Activated CD4-positive, alpha-beta memory T cell treated with anti-CD3 and anti-CD28 coated beads for 36 hours (primary cell): ENCODE measurements around the gene EVI5. TPM values are rescaled to one million over a fixed set of nuclear protein-coding genes. Genes with fewer than 3 reads are reported as not detected.
"Not testable (repeated sequence)": the region's sequence is repeated elsewhere in the genome, so short reads cannot be mapped to it uniquely, and the experiment has no call there.

Experiments
- CTCF ChIA-PET: fragments of 350-600 bp; sonication (Branson Sonifier 250); formaldehyde crosslinking; loops from one replicate; lab custom pipeline; 2021; ENCODE audit warnings: antibody characterized with exemption, inconsistent platforms; lab: Charles Lee
- POLR2A ChIA-PET: fragments of 350-600 bp; sonication (Branson Sonifier 250); formaldehyde crosslinking; loops from one replicate; lab custom pipeline; 2021; ENCODE audit warnings: antibody characterized with exemption; lab: Charles Lee
- DNase-seq: peaks from one replicate; pipeline ENCODE4 v3.0.0-alpha.2; 2020
- H3K27ac Mint-ChIP-seq: one replicate; pipeline ENCODE4 v1.8.0; 2021; ENCODE audit warnings: mixed read lengths
- H3K27me3 Mint-ChIP-seq: one replicate; pipeline ENCODE4 v1.8.0; 2021; ENCODE audit warnings: mixed read lengths
- H3K36me3 Mint-ChIP-seq: one replicate; pipeline ENCODE4 v1.8.0; 2021; ENCODE audit warnings: mixed read lengths
- H3K4me1 Mint-ChIP-seq: one replicate; pipeline ENCODE4 v1.8.0; 2021; ENCODE audit warnings: low read depth, mixed read lengths
- H3K4me3 Mint-ChIP-seq: one replicate; pipeline ENCODE4 v1.8.0; 2021; ENCODE audit warnings: mild to moderate bottlenecking, mixed read lengths
- H3K9me3 Mint-ChIP-seq: one replicate; pipeline ENCODE4 v1.8.0; 2021; ENCODE audit warnings: mixed read lengths
- intact Hi-C: fragments of 100-400 bp; cut with micrococcal nuclease; formaldehyde crosslinking; loops from one replicate; pipeline ENCODE4 v1.15.1; 2023
- total RNA-seq, 2 experiments: library from RNA; stranded (reverse); gene quantifications; one replicate each; pipeline ENCODE4 v1.2.3, GENCODE V29; 2021

Gene EVI5
- total RNA-seq, 2 experiments from 2014 or later = 36.0 to 37.2 TPM

- intact Hi-C loops = no loop called here
- Mint-ChIP-seq H3K27me3 (peaks cover 3% of the 10 kb centered on the region), H3K4me3 (no peak overlapping the region), H3K9me3 (no peaks in the 10 kb centered on the region), H3K4me1 (no peaks in the 10 kb centered on the region), H3K36me3 (no peaks in the 10 kb centered on the region), H3K27ac (no peak overlapping the region)
- ChIA-PET CTCF (no interaction called here), POLR2A (no interaction called here)
- no peak for DNase-seq
Measured at GRCh38 chr1:92662048-92662447, 122.9 kb downstream of the EVI5 start.

- Mint-ChIP-seq H3K4me3 (no peak overlapping the region), H3K4me1 (no peaks in the 10 kb centered on the region), H3K9me3 (peaks cover 29% of the 10 kb centered on the region), H3K27ac (no peak overlapping the region), H3K36me3 (peaks cover 19% of the 10 kb centered on the region), H3K27me3 (peaks cover 10% of the 10 kb centered on the region)
- CTCF ChIA-PET = no interaction called here
- DNase-seq = no peak
- POLR2A ChIA-PET = no interaction called here
- intact Hi-C loops = no loop called here
Measured at GRCh38 chr1:92657701-92658100, 127.2 kb downstream of the EVI5 start.

- no peaks in the 10 kb centered on the region for H3K4me1 Mint-ChIP-seq
- POLR2A ChIA-PET = no interaction called here
- peaks cover 10% of the 10 kb centered on the region for H3K27me3 Mint-ChIP-seq
- peaks cover 29% of the 10 kb centered on the region for H3K9me3 Mint-ChIP-seq
- H3K27ac Mint-ChIP-seq = no peak overlapping the region
- intact Hi-C loops = no loop called here
- no peak overlapping the region for H3K4me3 Mint-ChIP-seq
- DNase-seq = no peak
- peaks cover 19% of the 10 kb centered on the region for H3K36me3 Mint-ChIP-seq
- CTCF ChIA-PET = no interaction called here
Measured at GRCh38 chr1:92655197-92655801, 129.6 kb downstream of the EVI5 start.

- H3K36me3 Mint-ChIP-seq = peaks cover 19% of the 10 kb centered on the region
Measured at GRCh38 chr1:92653605-92654381, 131.1 kb downstream of the EVI5 start.

GRCh38 chr1:92640686-92641085 lies 144.2 kb downstream of the EVI5 start:
- H3K36me3 Mint-ChIP-seq, CTCF ChIA-PET, H3K4me1 Mint-ChIP-seq, intact Hi-C loops, H3K4me3 Mint-ChIP-seq, H3K9me3 Mint-ChIP-seq, H3K27ac Mint-ChIP-seq, POLR2A ChIA-PET, H3K27me3 Mint-ChIP-seq, DNase-seq: not testable (repeated sequence)

More at GRCh38 chr1:92653605-92654381, 131.1 kb downstream of the EVI5 start:
- Mint-ChIP-seq H3K9me3 (peaks cover 29% of the 10 kb centered on the region), H3K4me3 (no peak overlapping the region), H3K27me3 (peaks cover 11% of the 10 kb centered on the region), H3K4me1 (no peaks in the 10 kb centered on the region), H3K27ac (no peak overlapping the region)
- intact Hi-C loops = no loop called here
- ChIA-PET POLR2A (interaction anchor here (0.6 kb wide), 1 partner anchor 390 kb away, joined by 5 read pairs; no protein-coding TSS in a partner anchor), CTCF (no interaction called here)
- DNase-seq = no peak

GRCh38 chr1:92638498-92638897 lies 146.4 kb downstream of the EVI5 start:
- H3K9me3 Mint-ChIP-seq = no peaks in the 10 kb centered on the region
- ChIA-PET CTCF (interaction anchor here (0.7 kb wide), 1 partner anchor 351 kb away, joined by 3 read pairs; no protein-coding TSS in a partner anchor), POLR2A (no interaction called here)

GRCh38 chr1:92635203-92635602 lies 149.7 kb downstream of the EVI5 start:
- POLR2A ChIA-PET, H3K4me1 Mint-ChIP-seq, intact Hi-C loops, DNase-seq, H3K36me3 Mint-ChIP-seq, H3K9me3 Mint-ChIP-seq, H3K27ac Mint-ChIP-seq, CTCF ChIA-PET, H3K4me3 Mint-ChIP-seq, H3K27me3 Mint-ChIP-seq: not testable (repeated sequence)

More at GRCh38 chr1:92638498-92638897, 146.4 kb downstream of the EVI5 start:
- H3K36me3 Mint-ChIP-seq = peaks cover 1% of the 10 kb centered on the region
- no peak overlapping the region for H3K27ac Mint-ChIP-seq
- DNase-seq = no peak
- no peaks in the 10 kb centered on the region for H3K27me3 Mint-ChIP-seq
- no peak overlapping the region for H3K4me3 Mint-ChIP-seq
- H3K4me1 Mint-ChIP-seq = no peaks in the 10 kb centered on the region
- intact Hi-C loops = no loop called here

- DNase-seq = no peak
- POLR2A ChIA-PET = interaction anchor here (0.8 kb wide), 1 partner anchor 313 kb away, joined by 3 read pairs; no protein-coding TSS in a partner anchor
- intact Hi-C loops = loop anchor here (1.0 to 5.0 kb wide), 3 partner anchors 313 to 626 kb away; partner anchors contain the start of genes GLMN and RPAP2
Measured at GRCh38 chr1:92623187-92623778, 161.6 kb downstream of the EVI5 start.

GRCh38 chr1:92619466-92620189 lies 165.3 kb downstream of the EVI5 start:
- CTCF ChIA-PET = interaction anchor here (0.6 to 1.9 kb wide), 5 partner anchors 40 to 692 kb away, joined by 3 to 10 read pairs (median 4); no protein-coding TSS in a partner anchor
- peaks cover 3% of the 10 kb centered on the region for H3K9me3 Mint-ChIP-seq

More at GRCh38 chr1:92623187-92623778, 161.6 kb downstream of the EVI5 start:
- Mint-ChIP-seq H3K36me3 (no peaks in the 10 kb centered on the region), H3K4me3 (no peak overlapping the region), H3K27ac (no peak overlapping the region), H3K9me3 (peaks cover 3% of the 10 kb centered on the region), H3K4me1 (peaks cover 11% of the 10 kb centered on the region), H3K27me3 (no peaks in the 10 kb centered on the region)
- CTCF ChIA-PET = interaction anchor here (0.7 to 2.3 kb wide), 9 partner anchors 145 to 1457 kb away, joined by 3 to 32 read pairs (median 4); no protein-coding TSS in a partner anchor

GRCh38 chr1:92601044-92601443 lies 183.9 kb downstream of the EVI5 start:
- H3K4me3 Mint-ChIP-seq = no peak overlapping the region
- POLR2A ChIA-PET = no interaction called here
- H3K4me1 Mint-ChIP-seq = peaks cover 34% of the 10 kb centered on the region
- H3K27me3 Mint-ChIP-seq = no peaks in the 10 kb centered on the region
- DNase-seq = no peak
- CTCF ChIA-PET = interaction anchor here (0.6 to 1.9 kb wide), 2 partner anchors 46 to 291 kb away, joined by 3 to 13 read pairs; no protein-coding TSS in a partner anchor
- H3K27ac Mint-ChIP-seq = no peak overlapping the region
- no peaks in the 10 kb centered on the region for H3K36me3 Mint-ChIP-seq
- H3K9me3 Mint-ChIP-seq = no peaks in the 10 kb centered on the region
- intact Hi-C loops = no loop called here

More at GRCh38 chr1:92619466-92620189, 165.3 kb downstream of the EVI5 start:
- H3K4me1 Mint-ChIP-seq = peaks cover 11% of the 10 kb centered on the region
- peak; percentile 48 for DNase-seq
- H3K4me3 Mint-ChIP-seq = no peak overlapping the region
- intact Hi-C loops = loop anchor here (5.0 kb wide), 1 partner anchor 322 kb away; the partner anchor contains the start of genes GLMN and RPAP2
- no peaks in the 10 kb centered on the region for H3K36me3 Mint-ChIP-seq
- POLR2A ChIA-PET = no interaction called here
- no peaks in the 10 kb centered on the region for H3K27me3 Mint-ChIP-seq
- peak overlapping the region; percentile 8 for H3K27ac Mint-ChIP-seq

GRCh38 chr1:92599184-92599583 lies 185.7 kb downstream of the EVI5 start:
- no peak overlapping the region for H3K4me3 Mint-ChIP-seq
- intact Hi-C loops = loop anchor here (1.0 kb wide), 1 partner anchor 289 kb away; no protein-coding TSS in a partner anchor
- POLR2A ChIA-PET = interaction anchor here (1.2 kb wide), 1 partner anchor 125 kb away, joined by 4 read pairs; no protein-coding TSS in a partner anchor
- DNase-seq = no peak
- no peaks in the 10 kb centered on the region for H3K27me3 Mint-ChIP-seq
- peaks cover 34% of the 10 kb centered on the region for H3K4me1 Mint-ChIP-seq
- H3K27ac Mint-ChIP-seq = no peak overlapping the region
- no peaks in the 10 kb centered on the region for H3K9me3 Mint-ChIP-seq
- CTCF ChIA-PET = interaction anchor here (0.6 to 1.9 kb wide), 4 partner anchors 60 to 308 kb away, joined by 3 to 13 read pairs (median 3); no protein-coding TSS in a partner anchor
- no peaks in the 10 kb centered on the region for H3K36me3 Mint-ChIP-seq
